GM12878 (cell line): Measurements from ENCODE around the gene ITIH2. TPM values are rescaled to one million over a fixed set of nuclear protein-coding genes. Genes with fewer than 3 reads are reported as not detected.

ENCODE experiments used
- ATAC-seq: fragments of 200-7000 bp; cut with Tn5 transposase; 3 replicates; pipeline ENCODE4 v1.9.1; 2020; ENCODE audit warnings: mild to moderate bottlenecking, moderate library complexity
- BruUV-seq: library from RNA; stranded (reverse); fragments of 400-500 nt; replicated peaks from 2 replicates; lab custom pipeline; 2021; lab: Mats Ljungman, UMichigan
- CTCF ChIA-PET: fragments of 300-600 bp; sonication (Branson Sonifier 250); formaldehyde crosslinking; extraction: SDS; loops from one replicate; lab custom pipeline; 2021; ENCODE audit warnings: inconsistent platforms; lab: Yijun Ruan, JAX
- POLR2A ChIA-PET: fragments of 350-600 bp; formaldehyde crosslinking; extraction: SDS; loops from one replicate; lab custom pipeline; 2021; ENCODE audit warnings: inconsistent platforms; lab: Charles Lee
- RAD21 ChIA-PET: fragments of 300-600 bp; sonication (Branson Sonifier 250); formaldehyde crosslinking; loops from one replicate; lab custom pipeline; 2023; ENCODE audit warnings: antibody characterized with exemption; ENCODE audit not compliant: unreplicated experiment; lab: Charles Lee
- SMC1A ChIA-PET: fragments of 300-600 bp; sonication (Branson Sonifier 250); formaldehyde crosslinking; loops from one replicate; lab custom pipeline; 2023; ENCODE audit not compliant: unreplicated experiment, uncharacterized antibody; lab: Charles Lee
- DNase-seq: peaks from one replicate; pipeline ENCODE4 v3.0.0-alpha.2; 2011; ENCODE audit warnings: low read depth, low spot score
- FAIRE-seq: peaks from 3 replicates; lab custom pipeline; 2011; peaks lifted over from hg19 to GRCh38; lab: Jason Lieb, UNC
- H2AFZ ChIP-seq: 2 replicates; pipeline ENCODE4 v1.6.0; 2011; ENCODE audit warnings: low read depth, low read length, control low read depth; ENCODE audit not compliant: control insufficient read depth
- H3K27ac ChIP-seq: 2 replicates; pipeline ENCODE4 v1.5.1; 2011; ENCODE audit warnings: control low read depth; ENCODE audit not compliant: control insufficient read depth, insufficient read depth
- H3K27me3 ChIP-seq, 2 experiments: replicated peaks in 1 of 2; 2 replicates each; pipeline versions ENCODE4 v1.6.0 to v1.6.1; 2011; ENCODE audit warnings: low read length in 1 of 2; ENCODE audit not compliant: control insufficient read depth in 2 of 2, insufficient read depth in 2 of 2
- H3K36me3 ChIP-seq, 2 experiments: 2 replicates each; pipeline ENCODE4 v1.5.1; 2011; ENCODE audit warnings: low read length in 1 of 2; ENCODE audit not compliant: control insufficient read depth in 2 of 2, insufficient read depth in 2 of 2
- H3K4me1 ChIP-seq: 2 replicates; pipeline ENCODE4 v1.6.1; 2011; ENCODE audit warnings: mild to moderate bottlenecking, low read length, moderate library complexity, mixed read lengths; ENCODE audit not compliant: control insufficient read depth, insufficient read depth
- H3K4me2 ChIP-seq: 2 replicates; pipeline ENCODE4 v1.6.0; 2011; ENCODE audit warnings: control low read depth; ENCODE audit not compliant: control insufficient read depth, insufficient read depth
- H3K4me3 ChIP-seq: fragments of 200-600 bp; sonication (generic); 2 replicates; pipeline ENCODE4 v1.5.1; 2016
- H3K79me2 ChIP-seq: 2 replicates; pipeline ENCODE4 v1.6.0; 2011; ENCODE audit warnings: low read length; ENCODE audit not compliant: control insufficient read depth, insufficient read depth
- H3K9ac ChIP-seq: 2 replicates; pipeline ENCODE4 v1.8.0; 2011; ENCODE audit warnings: low read length, control low read depth, mixed read lengths; ENCODE audit not compliant: control insufficient read depth, insufficient read depth
- H3K9me3 ChIP-seq: replicated peaks from 3 replicates; pipeline ENCODE4 v1.5.1; 2011; ENCODE audit warnings: mild to moderate bottlenecking, low read length; ENCODE audit not compliant: control insufficient read depth, insufficient read depth
- H4K20me1 ChIP-seq: 2 replicates; pipeline ENCODE4 v1.6.0; 2011; ENCODE audit not compliant: control insufficient read depth, insufficient read depth
- BCL11A ChIP-seq: IDR thresholded peaks from 2 replicates; pipeline ENCODE4 v1.6.1; 2011; ENCODE audit warnings: low read depth, low read length
- CHD2 ChIP-seq: IDR thresholded peaks from 2 replicates; pipeline ENCODE4 v1.6.1; 2011; ENCODE audit warnings: low read depth, low read length, improper control_type of control experiment, borderline replicate concordance
- MEF2A ChIP-seq: IDR thresholded peaks from 2 replicates; pipeline ENCODE4 v1.6.1; 2011; ENCODE audit warnings: low read depth, mild to moderate bottlenecking, low read length, moderate library complexity; ENCODE audit not compliant: insufficient read depth
- NR2F1 ChIP-seq: fragments of 450-650 bp; conservative IDR thresholded peaks from 2 replicates; pipeline ENCODE4 v1.6.1; 2017; ENCODE audit warnings: mild to moderate bottlenecking
- ZBED1 ChIP-seq: IDR thresholded peaks from 2 replicates; pipeline ENCODE4 v1.6.1; 2016; ENCODE audit warnings: borderline replicate concordance
- ZNF24 ChIP-seq: fragments of 450-650 bp; IDR thresholded peaks from 2 replicates; pipeline ENCODE4 v1.6.1; 2017; ENCODE audit warnings: antibody characterized with exemption, mild to moderate bottlenecking
- ZSCAN29 ChIP-seq: fragments of 450-650 bp; IDR thresholded peaks from 2 replicates; pipeline ENCODE4 v1.6.1; 2017; ENCODE audit warnings: mild to moderate bottlenecking, moderate library complexity
- WGBS: methylation state at CpG from one replicate; pipeline ENCODE4 v1.1.6; 2016; ENCODE audit warnings: low lambda C conversion rate; ENCODE audit not compliant: insufficient replicate concordance, insufficient coverage; ENCODE audit errors: missing lambda C conversion rate; 5-methylcytosine and 5-hydroxymethylcytosine counted together
- in situ Hi-C: fragments of 300-500 bp; cut with MboI; formaldehyde crosslinking; loops from 9 replicates; pipeline ENCODE4 v1.14.3; 2018; ENCODE audit warnings: mixed read lengths
- intact Hi-C: fragments of 100-400 bp; cut with micrococcal nuclease; formaldehyde crosslinking; loops from one replicate; pipeline ENCODE4 v1.14.2; 2022; ENCODE audit not compliant: unreplicated experiment
- polyA plus RNA-seq, 11 experiments: library from polyadenylated mRNA; depleted of rRNA in 4 of 11; unstranded in 6 of 11; stranded (reverse) in 5 of 11; fragments of >200 nt; fragmentation: Nextera tagmentation in 4 of 11; fragmentation: Illumina TruSeq in 1 of 11; extraction: Ambion mirVana in 4 of 11; extraction: Trizol in 1 of 11; gene quantifications; 1 replicate in 1 of 11; 2 replicates in 10 of 11; pipeline versions ENCODE4 v1.2.1 to v1.2.3, GENCODE V29; 2011 to 2016; ENCODE audit warnings: inconsistent platforms in 2 of 11, missing spikeins in 2 of 11, low read depth in 1 of 11
- total RNA-seq, 4 experiments: library from RNA; depleted of rRNA in 3 of 4; stranded (reverse); fragments of >200 nt in 3 of 4; fragmentation: Illumina TruSeq in 1 of 4; extraction: Trizol in 1 of 4; gene quantifications; 2 replicates each; pipeline versions ENCODE4 v1.2.1 to v1.2.3, GENCODE V29; 2013 to 2021
- TF ChIP-seq, protein P1 (sequence below): fragments of 450-650 bp; IDR thresholded peaks from 2 replicates; pipeline ENCODE4 v1.6.1; 2016; ENCODE audit warnings: mild to moderate bottlenecking, moderate library complexity, borderline replicate concordance
- TF ChIP-seq, protein P2 (sequence below): fragments of 450-650 bp; IDR thresholded peaks from 2 replicates; pipeline ENCODE4 v1.6.1; 2017; ENCODE audit warnings: borderline replicate concordance
- TF ChIP-seq, protein P3 (sequence below): IDR thresholded peaks from 2 replicates; pipeline ENCODE4 v1.6.1; 2012; ENCODE audit warnings: mild to moderate bottlenecking, low read depth, low read length

ITIH2 gene
- total and polyA plus RNA-seq, 10 of the 15 experiments (the other 5 are each of a cell fraction or from before 2014, with no cell fraction given): 0.05 to 0.72 (median 0.53) TPM; not detected in 7

DNA sequence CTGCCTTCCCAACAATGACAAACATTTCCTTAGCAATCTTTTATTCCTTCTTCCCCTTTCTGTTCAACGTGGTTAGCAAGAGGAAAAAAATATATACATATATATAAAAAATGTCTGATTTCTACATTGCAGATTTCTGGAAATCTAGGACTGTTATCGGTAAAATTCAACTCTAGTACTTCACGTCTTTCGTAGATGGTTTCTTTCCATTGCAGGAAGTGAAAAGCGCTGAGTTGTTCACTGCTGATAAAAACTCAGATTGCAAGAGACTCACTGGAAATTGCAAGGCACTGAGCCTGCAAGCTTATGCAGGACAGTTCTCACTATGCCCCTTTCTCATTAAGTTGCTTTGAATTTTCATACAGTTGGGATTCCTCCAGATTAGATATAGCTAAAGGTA is 60.8 kb downstream of the ITIH2 start:
- no peak for DNase-seq
- in situ Hi-C loops: no loop called here
- ChIA-PET POLR2A (no interaction called here), SMC1A (no interaction called here), CTCF (no interaction called here), RAD21 (interaction anchor here (1.1 kb wide), 1 partner anchor 239 kb away, joined by 4 read pairs; no protein-coding TSS in a partner anchor)
- Histone ChIP-seq H3K9ac (no peak overlapping the region), H3K27ac (no peak overlapping the region), H2AFZ (no peak overlapping the region), H3K9me3 (no peaks in the 10 kb centered on the region), H3K4me1 (no peaks in the 10 kb centered on the region), H3K36me3 (peaks cover 0 to 15% of the 10 kb centered on the region in 2 experiments; a peak in 3 of 4 replicates), H3K4me2 (no peak overlapping the region), H3K79me2 (no peaks in the 10 kb centered on the region), H4K20me1 (no peaks in the 10 kb centered on the region), H3K4me3 (no peak overlapping the region), H3K27me3 (no peaks in the 10 kb centered on the region)
- intact Hi-C loops: loop anchor here (10.0 kb wide), 1 partner anchor 1441 kb away; no protein-coding TSS in a partner anchor
- 78% methylated on average over 5 of the region's 5 CpGs for WGBS
- ATAC-seq: no peak
- no peak for TF ChIP-seq ZBED1
- TF ChIP-seq MEF2A: no peak
- TF ChIP-seq, protein P1, sequence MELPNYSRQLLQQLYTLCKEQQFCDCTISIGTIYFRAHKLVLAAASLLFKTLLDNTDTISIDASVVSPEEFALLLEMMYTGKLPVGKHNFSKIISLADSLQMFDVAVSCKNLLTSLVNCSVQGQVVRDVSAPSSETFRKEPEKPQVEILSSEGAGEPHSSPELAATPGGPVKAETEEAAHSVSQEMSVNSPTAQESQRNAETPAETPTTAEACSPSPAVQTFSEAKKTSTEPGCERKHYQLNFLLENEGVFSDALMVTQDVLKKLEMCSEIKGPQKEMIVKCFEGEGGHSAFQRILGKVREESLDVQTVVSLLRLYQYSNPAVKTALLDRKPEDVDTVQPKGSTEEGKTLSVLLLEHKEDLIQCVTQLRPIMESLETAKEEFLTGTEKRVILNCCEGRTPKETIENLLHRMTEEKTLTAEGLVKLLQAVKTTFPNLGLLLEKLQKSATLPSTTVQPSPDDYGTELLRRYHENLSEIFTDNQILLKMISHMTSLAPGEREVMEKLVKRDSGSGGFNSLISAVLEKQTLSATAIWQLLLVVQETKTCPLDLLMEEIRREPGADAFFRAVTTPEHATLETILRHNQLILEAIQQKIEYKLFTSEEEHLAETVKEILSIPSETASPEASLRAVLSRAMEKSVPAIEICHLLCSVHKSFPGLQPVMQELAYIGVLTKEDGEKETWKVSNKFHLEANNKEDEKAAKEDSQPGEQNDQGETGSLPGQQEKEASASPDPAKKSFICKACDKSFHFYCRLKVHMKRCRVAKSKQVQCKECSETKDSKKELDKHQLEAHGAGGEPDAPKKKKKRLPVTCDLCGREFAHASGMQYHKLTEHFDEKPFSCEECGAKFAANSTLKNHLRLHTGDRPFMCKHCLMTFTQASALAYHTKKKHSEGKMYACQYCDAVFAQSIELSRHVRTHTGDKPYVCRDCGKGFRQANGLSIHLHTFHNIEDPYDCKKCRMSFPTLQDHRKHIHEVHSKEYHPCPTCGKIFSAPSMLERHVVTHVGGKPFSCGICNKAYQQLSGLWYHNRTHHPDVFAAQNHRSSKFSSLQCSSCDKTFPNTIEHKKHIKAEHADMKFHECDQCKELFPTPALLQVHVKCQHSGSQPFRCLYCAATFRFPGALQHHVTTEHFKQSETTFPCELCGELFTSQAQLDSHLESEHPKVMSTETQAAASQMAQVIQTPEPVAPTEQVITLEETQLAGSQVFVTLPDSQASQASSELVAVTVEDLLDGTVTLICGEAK: no peak
- TF ChIP-seq, protein P2, sequence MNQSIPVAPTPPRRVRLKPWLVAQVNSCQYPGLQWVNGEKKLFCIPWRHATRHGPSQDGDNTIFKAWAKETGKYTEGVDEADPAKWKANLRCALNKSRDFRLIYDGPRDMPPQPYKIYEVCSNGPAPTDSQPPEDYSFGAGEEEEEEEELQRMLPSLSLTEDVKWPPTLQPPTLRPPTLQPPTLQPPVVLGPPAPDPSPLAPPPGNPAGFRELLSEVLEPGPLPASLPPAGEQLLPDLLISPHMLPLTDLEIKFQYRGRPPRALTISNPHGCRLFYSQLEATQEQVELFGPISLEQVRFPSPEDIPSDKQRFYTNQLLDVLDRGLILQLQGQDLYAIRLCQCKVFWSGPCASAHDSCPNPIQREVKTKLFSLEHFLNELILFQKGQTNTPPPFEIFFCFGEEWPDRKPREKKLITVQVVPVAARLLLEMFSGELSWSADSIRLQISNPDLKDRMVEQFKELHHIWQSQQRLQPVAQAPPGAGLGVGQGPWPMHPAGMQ: no peak
- TF ChIP-seq CHD2: no peak
- TF ChIP-seq NR2F1: no peak
- TF ChIP-seq ZSCAN29: no peak
- TF ChIP-seq, protein P3, sequence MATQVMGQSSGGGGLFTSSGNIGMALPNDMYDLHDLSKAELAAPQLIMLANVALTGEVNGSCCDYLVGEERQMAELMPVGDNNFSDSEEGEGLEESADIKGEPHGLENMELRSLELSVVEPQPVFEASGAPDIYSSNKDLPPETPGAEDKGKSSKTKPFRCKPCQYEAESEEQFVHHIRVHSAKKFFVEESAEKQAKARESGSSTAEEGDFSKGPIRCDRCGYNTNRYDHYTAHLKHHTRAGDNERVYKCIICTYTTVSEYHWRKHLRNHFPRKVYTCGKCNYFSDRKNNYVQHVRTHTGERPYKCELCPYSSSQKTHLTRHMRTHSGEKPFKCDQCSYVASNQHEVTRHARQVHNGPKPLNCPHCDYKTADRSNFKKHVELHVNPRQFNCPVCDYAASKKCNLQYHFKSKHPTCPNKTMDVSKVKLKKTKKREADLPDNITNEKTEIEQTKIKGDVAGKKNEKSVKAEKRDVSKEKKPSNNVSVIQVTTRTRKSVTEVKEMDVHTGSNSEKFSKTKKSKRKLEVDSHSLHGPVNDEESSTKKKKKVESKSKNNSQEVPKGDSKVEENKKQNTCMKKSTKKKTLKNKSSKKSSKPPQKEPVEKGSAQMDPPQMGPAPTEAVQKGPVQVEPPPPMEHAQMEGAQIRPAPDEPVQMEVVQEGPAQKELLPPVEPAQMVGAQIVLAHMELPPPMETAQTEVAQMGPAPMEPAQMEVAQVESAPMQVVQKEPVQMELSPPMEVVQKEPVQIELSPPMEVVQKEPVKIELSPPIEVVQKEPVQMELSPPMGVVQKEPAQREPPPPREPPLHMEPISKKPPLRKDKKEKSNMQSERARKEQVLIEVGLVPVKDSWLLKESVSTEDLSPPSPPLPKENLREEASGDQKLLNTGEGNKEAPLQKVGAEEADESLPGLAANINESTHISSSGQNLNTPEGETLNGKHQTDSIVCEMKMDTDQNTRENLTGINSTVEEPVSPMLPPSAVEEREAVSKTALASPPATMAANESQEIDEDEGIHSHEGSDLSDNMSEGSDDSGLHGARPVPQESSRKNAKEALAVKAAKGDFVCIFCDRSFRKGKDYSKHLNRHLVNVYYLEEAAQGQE: no peak
- TF ChIP-seq BCL11A: no peak
- no peak for TF ChIP-seq ZNF24
- no peak for FAIRE-seq
- no TSS peak for BruUV-seq
